ENCODE measurements around the gene DOP1A. TPM values are rescaled to one million over a fixed set of nuclear protein-coding genes. Genes with fewer than 3 reads are reported as not detected.

The DOP1A gene
- total RNA-seq, 1 experiment from 2014 or later: 17.0 TPM

DNA sequence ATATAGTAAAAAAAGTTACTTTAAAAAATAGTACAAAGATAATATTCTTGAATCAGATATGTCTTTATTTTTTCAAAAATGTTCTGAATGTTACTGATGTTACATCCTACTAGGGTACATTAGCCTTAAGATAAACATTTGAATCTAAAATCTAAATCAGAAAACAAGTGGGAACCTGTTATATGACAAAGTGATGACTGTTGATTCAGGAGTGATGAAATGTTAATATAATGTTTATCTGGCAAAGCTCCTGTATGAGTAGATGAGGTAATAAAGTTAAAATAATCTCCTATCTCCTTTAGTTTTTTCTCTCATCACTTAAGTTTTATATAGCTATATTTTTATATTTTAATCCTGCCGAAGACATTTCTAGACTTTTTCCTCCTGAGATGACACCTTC is 4.2 kb downstream of the DOP1A start:
- Histone ChIP-seq H3K23ac (ENCODE audit: insufficient read length, low read depth, low read length) (no peak overlapping the region), H2BK20ac (ENCODE audit: low read depth, low read length, poor library complexity, severe bottlenecking) (no peak overlapping the region), H3K4ac (ENCODE audit: low read depth, low read length) (no peak overlapping the region), H3K56ac (ENCODE audit: insufficient read length, low read depth, low read length) (no peak overlapping the region), H3K9me3 (ENCODE audit: control insufficient read depth, low read depth, low read length) (no peaks in the 10 kb centered on the region), H2AK5ac (ENCODE audit: insufficient read length, low read length) (no peak overlapping the region), H3K9ac (ENCODE audit: extremely low read depth, insufficient read length, low read length) (no peak overlapping the region), H4K91ac (ENCODE audit: insufficient read length, low read depth, low read length) (no peak overlapping the region), H3K4me1 (ENCODE audit: insufficient read depth, low read length) (no peaks in the 10 kb centered on the region), H3K14ac (ENCODE audit: insufficient read depth, low read length) (no peak overlapping the region), H3T11ph (ENCODE audit: low read length) (no peak overlapping the region), H2AFZ (ENCODE audit: low read length) (no peak overlapping the region), H3K79me2 (ENCODE audit: insufficient read depth, low read length) (0 out of 2 replicates have a peak, but pooled peaks cover 1% of the 10 kb centered on the region), H2BK15ac (ENCODE audit: low read depth, low read length) (no peak overlapping the region), H2BK120ac (ENCODE audit: low read depth, low read length, poor library complexity, severe bottlenecking) (no peak overlapping the region), H4K20me1 (ENCODE audit: control insufficient read depth, insufficient read depth, insufficient read length) (no peaks in the 10 kb centered on the region), H3K18ac (ENCODE audit: insufficient read length, low read depth, low read length) (no peak overlapping the region), H3K27me3 (ENCODE audit: insufficient read depth, low read length) (no peaks in the 10 kb centered on the region), H3K79me1 (ENCODE audit: insufficient read depth, low read depth, low read length, poor library complexity, severe bottlenecking) (no peaks in the 10 kb centered on the region), H3K27ac (ENCODE audit: insufficient read length, low read depth, low read length) (no peak overlapping the region), H3K23me2 (ENCODE audit: insufficient read length, low read depth, low read length, poor library complexity, severe bottlenecking) (peaks cover 5% of the 10 kb centered on the region), H4K8ac (replicated peaks; ENCODE audit: insufficient read length, low read depth, low read length) (no peak overlapping the region), H4K5ac (ENCODE audit: insufficient read length, low read depth, low read length) (no peak overlapping the region), H2BK12ac (ENCODE audit: insufficient read length, low read depth, low read length) (no peak overlapping the region), H3K4me2 (ENCODE audit: insufficient read depth, insufficient read length, low read length) (no peak overlapping the region), H2BK5ac (ENCODE audit: insufficient read length, low read length) (no peak overlapping the region)
- H3K4me1 Mint-ChIP-seq: peaks cover 39 to 40% of the 10 kb centered on the region in 2 experiments
- H3K4me3 Mint-ChIP-seq: no peak overlapping the region
- H3K9me3 Mint-ChIP-seq: no peaks in the 10 kb centered on the region; a peak in 1 of 5 replicates
- TF ChIP-seq, protein P1, sequence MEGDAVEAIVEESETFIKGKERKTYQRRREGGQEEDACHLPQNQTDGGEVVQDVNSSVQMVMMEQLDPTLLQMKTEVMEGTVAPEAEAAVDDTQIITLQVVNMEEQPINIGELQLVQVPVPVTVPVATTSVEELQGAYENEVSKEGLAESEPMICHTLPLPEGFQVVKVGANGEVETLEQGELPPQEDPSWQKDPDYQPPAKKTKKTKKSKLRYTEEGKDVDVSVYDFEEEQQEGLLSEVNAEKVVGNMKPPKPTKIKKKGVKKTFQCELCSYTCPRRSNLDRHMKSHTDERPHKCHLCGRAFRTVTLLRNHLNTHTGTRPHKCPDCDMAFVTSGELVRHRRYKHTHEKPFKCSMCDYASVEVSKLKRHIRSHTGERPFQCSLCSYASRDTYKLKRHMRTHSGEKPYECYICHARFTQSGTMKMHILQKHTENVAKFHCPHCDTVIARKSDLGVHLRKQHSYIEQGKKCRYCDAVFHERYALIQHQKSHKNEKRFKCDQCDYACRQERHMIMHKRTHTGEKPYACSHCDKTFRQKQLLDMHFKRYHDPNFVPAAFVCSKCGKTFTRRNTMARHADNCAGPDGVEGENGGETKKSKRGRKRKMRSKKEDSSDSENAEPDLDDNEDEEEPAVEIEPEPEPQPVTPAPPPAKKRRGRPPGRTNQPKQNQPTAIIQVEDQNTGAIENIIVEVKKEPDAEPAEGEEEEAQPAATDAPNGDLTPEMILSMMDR (conservative IDR thresholded peaks at IDR 0.05): no peak
- peaks cover 2 to 16% (median 14%) of the 10 kb centered on the region in 3 experiments; a peak in 6 of 7 replicates for H3K36me3 Mint-ChIP-seq (ENCODE audit: insufficient read depth in 1 of 3, low read depth in 3 of 3)
- DNase-seq: no peak
- 0 out of 7 replicates have a peak overlapping the region, but pooled peaks of 1 of the 3 experiments have one; percentile 15 for H3K27ac Mint-ChIP-seq
- WGBS (ENCODE audit: extremely low coverage, insufficient read length, low lambda C conversion rate): no CpG with 5 or more reads among the region's 1 CpG
- no peaks in the 10 kb centered on the region for H3K27me3 Mint-ChIP-seq (ENCODE audit: low read depth)

All from H9 (cell line).